ENCODE data around the gene EVA1C.

DNA sequence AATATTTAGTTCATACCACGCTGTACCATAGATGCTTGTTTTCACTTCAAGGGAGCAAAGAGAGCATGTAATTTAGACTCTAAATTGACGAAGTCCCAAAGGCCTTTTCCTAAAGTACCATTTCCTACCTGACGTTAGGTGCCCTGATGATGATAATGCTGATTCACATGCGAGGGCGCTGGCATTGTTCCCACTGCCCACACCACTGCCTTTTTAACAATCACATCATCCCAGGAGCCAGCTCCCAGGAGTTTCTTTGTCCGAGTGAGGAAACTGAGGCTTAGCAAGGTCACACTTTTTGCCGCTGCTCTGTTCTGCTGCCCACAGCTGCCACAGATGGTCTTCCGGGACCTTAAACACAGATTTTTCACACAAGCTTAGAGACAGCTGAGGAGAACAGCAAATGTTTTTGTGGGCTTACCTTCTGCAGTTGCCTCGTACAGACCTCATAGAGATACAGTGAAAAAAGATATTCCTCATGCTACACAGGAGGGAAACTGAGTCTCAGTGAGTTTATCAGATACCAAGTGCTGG lies 69.4 kb downstream of the EVA1C start:
- TF ChIP-seq, protein P1, sequence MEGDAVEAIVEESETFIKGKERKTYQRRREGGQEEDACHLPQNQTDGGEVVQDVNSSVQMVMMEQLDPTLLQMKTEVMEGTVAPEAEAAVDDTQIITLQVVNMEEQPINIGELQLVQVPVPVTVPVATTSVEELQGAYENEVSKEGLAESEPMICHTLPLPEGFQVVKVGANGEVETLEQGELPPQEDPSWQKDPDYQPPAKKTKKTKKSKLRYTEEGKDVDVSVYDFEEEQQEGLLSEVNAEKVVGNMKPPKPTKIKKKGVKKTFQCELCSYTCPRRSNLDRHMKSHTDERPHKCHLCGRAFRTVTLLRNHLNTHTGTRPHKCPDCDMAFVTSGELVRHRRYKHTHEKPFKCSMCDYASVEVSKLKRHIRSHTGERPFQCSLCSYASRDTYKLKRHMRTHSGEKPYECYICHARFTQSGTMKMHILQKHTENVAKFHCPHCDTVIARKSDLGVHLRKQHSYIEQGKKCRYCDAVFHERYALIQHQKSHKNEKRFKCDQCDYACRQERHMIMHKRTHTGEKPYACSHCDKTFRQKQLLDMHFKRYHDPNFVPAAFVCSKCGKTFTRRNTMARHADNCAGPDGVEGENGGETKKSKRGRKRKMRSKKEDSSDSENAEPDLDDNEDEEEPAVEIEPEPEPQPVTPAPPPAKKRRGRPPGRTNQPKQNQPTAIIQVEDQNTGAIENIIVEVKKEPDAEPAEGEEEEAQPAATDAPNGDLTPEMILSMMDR (IDR thresholded peaks at IDR 0.05): no peak
- no peak for TF ChIP-seq EZH2 (IDR thresholded peaks at IDR 0.05; ENCODE audit: borderline replicate concordance, insufficient read depth, low read depth, low read length, poor library complexity, severe bottlenecking)
